ENCODE measurements around the gene EME2. TPM values are rescaled to one million over a fixed set of nuclear protein-coding genes. Genes with fewer than 3 reads are reported as not detected.

The EME2 gene
- total and polyA plus RNA-seq, 2 of the 13 experiments (the other 11 are each of a cell fraction or from before 2014, with no cell fraction given), result 4.4 to 7.6 TPM

- CTCF ChIA-PET (ENCODE audit: low intra/inter-chr PET ratio, low total read pairs), result no interaction called here
- Histone ChIP-seq H3K4me3 (replicated peaks in 1 of 3; ENCODE audit: insufficient read depth in 1 of 3, low read depth in 2 of 3, low read length in 3 of 3) (peak within 1 kb of the TSS; percentile 94 to 96 (median 95)), H3K27me3 (ENCODE audit: control insufficient read depth in 1 of 2, insufficient read depth in 2 of 2, low read length in 2 of 2) (no peaks in the 10 kb centered on the region; a peak in 2 of 5 replicates), H3K9me3 (ENCODE audit: low read length) (no peaks in the 10 kb centered on the region), H4K20me1 (ENCODE audit: insufficient read depth, low read length) (no peaks in the 10 kb centered on the region), H3K79me2 (ENCODE audit: insufficient read depth, low read length) (peaks cover 30% of the 10 kb centered on the region), H3K9ac (ENCODE audit: insufficient read depth, low read depth, low read length) (peak within 1 kb of the TSS; percentile 99), H3K4me1 (ENCODE audit: insufficient read depth, low read length) (peaks cover 12% of the 10 kb centered on the region), H2AFZ (ENCODE audit: low read length) (no peak within 1 kb of the TSS), H3K36me3 (replicated peaks in 1 of 2; ENCODE audit: control insufficient read depth in 1 of 2, insufficient read depth in 2 of 2, low read length in 2 of 2) (peaks cover 9 to 21% of the 10 kb centered on the region in 2 experiments; a peak in 4 of 5 replicates), H3K27ac (ENCODE audit: extremely low read length, insufficient read depth, low read length) (peak within 1 kb of the TSS; percentile 90), H3K4me2 (ENCODE audit: low read depth, low read length) (peak within 1 kb of the TSS; percentile 91)
- no TSS peak for BruUV-seq (replicated peaks)
- POLR2A ChIA-PET, result interaction anchor here (0.6 to 1.8 kb wide), 4 partner anchors 11 to 744 kb away, joined by 4 to 38 read pairs (median 4); partner anchors contain the start of genes FAHD1, NUBP2, RPS2 and SPSB3
- ATAC-seq (no peak), DNase-seq (ENCODE audit: low spot score) (peak; percentile 17), FAIRE-seq (no peak)
- in situ Hi-C loops (cut with HindIII; ENCODE audit: extremely low pct_ligation_motif_present, low pct_unique_long_range_greater_than_20kb), result no loop called here
- 69% methylated on average over 47 of the region's 79 CpGs for WGBS (ENCODE audit: low lambda C conversion rate)
- intact Hi-C loops (cut with micrococcal nuclease; ENCODE audit: unreplicated experiment), result loop anchor here (5.0 kb wide), 1 partner anchor 41 kb away; no protein-coding TSS in a partner anchor
- no peak for TF ChIP-seq HOXA9 (CRISPR knock-in tag; IDR thresholded peaks at IDR 0.05; ENCODE audit: borderline replicate concordance)
- TF ChIP-seq ZNF101 (CRISPR knock-in tag; IDR thresholded peaks at IDR 0.05; ENCODE audit: borderline replicate concordance, low read depth), result no peak
- TF ChIP-seq ZSCAN30 (CRISPR knock-in tag; IDR thresholded peaks at IDR 0.05), result no peak
- TF ChIP-seq CENPBD1 (CRISPR knock-in tag; IDR thresholded peaks at IDR 0.05; ENCODE audit: borderline replicate concordance, low read depth), result no peak
- no peak for TF ChIP-seq ZNF878 (CRISPR knock-in tag; IDR thresholded peaks at IDR 0.05)
- TF ChIP-seq EZH2 (conservative IDR thresholded peaks at IDR 0.05; ENCODE audit: low read depth, low read length), result no peak
- no peak for TF ChIP-seq DNMT3B (CRISPR knock-in tag; conservative IDR thresholded peaks at IDR 0.05)
- no peak for TF ChIP-seq ZNF512B (CRISPR knock-in tag; IDR thresholded peaks at IDR 0.05; ENCODE audit: borderline replicate concordance)
- no peak for TF ChIP-seq ZNF317 (CRISPR knock-in tag; IDR thresholded peaks at IDR 0.05)
- no peak for TF ChIP-seq ZBTB43 (CRISPR knock-in tag; conservative IDR thresholded peaks at IDR 0.05)
- TF ChIP-seq ZNF207 (IDR thresholded peaks at IDR 0.05; ENCODE audit: borderline replicate concordance), result no peak
- TF ChIP-seq SMARCC2 (IDR thresholded peaks at IDR 0.05), result no peak
- TF ChIP-seq ZFP1 (CRISPR knock-in tag; IDR thresholded peaks at IDR 0.05), result no peak
- TF ChIP-seq CCDC6 (CRISPR knock-in tag; IDR thresholded peaks at IDR 0.05), result no peak
- no peak for TF ChIP-seq ZNF709 (CRISPR knock-in tag; IDR thresholded peaks at IDR 0.05)
- no peak for TF ChIP-seq ZNF761 (CRISPR knock-in tag; conservative IDR thresholded peaks at IDR 0.05)
Measured at GRCh38 chr16:1771188-1771863, 1.3 kb upstream of the EME2 start, which contains the start of gene NME3. TSS of gene NME3 (minus strand) at chr16:1771543. CDS start at chr16:1771534, 9 bp downstream.

All from HepG2 (cell line).